ENCODE results near the gene TMPRSS15. TPM values are rescaled to one million over a fixed set of nuclear protein-coding genes. Genes with fewer than 3 reads are reported as not detected.

The TMPRSS15 gene
- total and polyA plus RNA-seq, 9 of the 15 experiments (the other 6 are each of a cell fraction or from before 2014, with no cell fraction given) = 0.03 to 0.11 (median 0.04) TPM; not detected in 4

- Histone ChIP-seq H4K20me1 (replicated peaks; ENCODE audit: control insufficient read depth, insufficient read depth, low read length) (no peaks in the 10 kb centered on the region), H3K36me3 (ENCODE audit: control insufficient read depth, insufficient read depth, low read length) (no peaks in the 10 kb centered on the region), H3K4me3 (no peak overlapping the region), H3K9ac (ENCODE audit: insufficient read depth in 1 of 2, low read depth in 2 of 2, low read length in 2 of 2) (no peak overlapping the region), H3K27me3 (ENCODE audit: control insufficient read depth in 2 of 2, insufficient read depth in 2 of 2, low read length in 2 of 2) (no peaks in the 10 kb centered on the region), H3K4me2 (ENCODE audit: insufficient read depth, low read length) (no peak overlapping the region), H3K9me1 (ENCODE audit: control insufficient read depth, insufficient read depth, low read length) (no peaks in the 10 kb centered on the region), H2AFZ (ENCODE audit: low read depth, low read length) (no peak overlapping the region), H3K4me1 (replicated peaks in 1 of 2; ENCODE audit: control insufficient read depth in 2 of 2, insufficient read depth in 2 of 2, low read length in 2 of 2) (no peaks in the 10 kb centered on the region), H3K27ac (ENCODE audit: extremely low read depth, low read depth, low read length) (no peak overlapping the region), H3K9me3 (replicated peaks; ENCODE audit: control insufficient read depth, insufficient read depth, low read depth, low read length) (no peaks in the 10 kb centered on the region), H3K79me2 (ENCODE audit: control insufficient read depth, insufficient read depth, low read length) (no peaks in the 10 kb centered on the region)
- no TSS peak for BruUV-seq (replicated peaks)
- ATAC-seq (no peak), FAIRE-seq (no peak), DNase-seq (ENCODE audit: extremely low read depth in 1 of 4, low spot score in 3 of 4) (no peak)
- ChIA-PET POLR2A (no interaction called here), CTCF (ENCODE audit: low intra/inter-chr PET ratio) (no interaction called here)
- intact Hi-C loops (cut with micrococcal nuclease) (no loop called here), in situ Hi-C loops (cut with MboI) (no loop called here)
- no peak for TF ChIP-seq TOE1 (IDR thresholded peaks at IDR 0.05; ENCODE audit: borderline replicate concordance)
- TF ChIP-seq TOE1 (CRISPR knock-in tag; IDR thresholded peaks at IDR 0.05; ENCODE audit: borderline replicate concordance, low read depth) = no peak
- TF ChIP-seq THRAP3 (IDR thresholded peaks at IDR 0.05; ENCODE audit: borderline replicate concordance) = no peak
- TF ChIP-seq SP2 (IDR thresholded peaks at IDR 0.05; ENCODE audit: extremely low read depth, low read depth, low read length, poor library complexity, severe bottlenecking) = no peak
- no peak for TF ChIP-seq CEBPZ (IDR thresholded peaks at IDR 0.05; ENCODE audit: borderline replicate concordance, low read depth, low read length)
- no peak for TF ChIP-seq CBX8 (IDR thresholded peaks at IDR 0.05; ENCODE audit: borderline replicate concordance, extremely low read depth, low read depth, low read length, poor library complexity, severe bottlenecking)
- no peak for TF ChIP-seq CBX3 (IDR thresholded peaks at IDR 0.05; ENCODE audit: borderline replicate concordance in 1 of 2, low read length in 2 of 2)
- no peak for TF ChIP-seq JUN (IDR thresholded peaks at IDR 0.05; ENCODE audit: borderline replicate concordance, low read depth, low read length)
- no peak for TF ChIP-seq JUN (CRISPR knock-in tag; IDR thresholded peaks at IDR 0.05; ENCODE audit: borderline replicate concordance)
- TF ChIP-seq HEY1 (CRISPR knock-in tag; IDR thresholded peaks at IDR 0.05; ENCODE audit: borderline replicate concordance) = no peak
- TF ChIP-seq ZNF3 (CRISPR knock-in tag; IDR thresholded peaks at IDR 0.05) = no peak
- TF ChIP-seq ASH1L (IDR thresholded peaks at IDR 0.05; ENCODE audit: borderline replicate concordance, low read depth, partially characterized antibody) = no peak
- WGBS (ENCODE audit: insufficient coverage, low coverage, missing lambda C conversion rate) = 0% methylated on average over 3 of the region's 3 CpGs
Observed at GRCh38 chr21:18417141-18417790, 13.7 kb upstream of the TMPRSS15 start.

Data from K562 (cell line).